BE2C (cell line): ENCODE results near the gene KIF9.

Experiments
- DNase-seq: peaks from one replicate; pipeline ENCODE4 v3.0.0-alpha.2; 2020
- H3K27me3 ChIP-seq: fragments of 250-450 bp; sonication (Bioruptor Pico); 2 replicates; pipeline ENCODE4 v1.5.1; 2020; ENCODE audit warnings: mild to moderate bottlenecking
- H3K36me3 ChIP-seq: fragments of 250-450 bp; sonication (Bioruptor Pico); 2 replicates; pipeline ENCODE4 v1.5.1; 2020; ENCODE audit warnings: mild to moderate bottlenecking
- H3K4me1 ChIP-seq: fragments of 250-450 bp; sonication (Bioruptor Pico); 2 replicates; pipeline ENCODE4 v1.5.1; 2020
- H3K4me3 ChIP-seq: 2 replicates; pipeline ENCODE4 v1.5.1; 2011; ENCODE audit warnings: low read depth, low read length
- H3K9me3 ChIP-seq: fragments of 250-450 bp; sonication (Bioruptor Pico); 2 replicates; pipeline ENCODE4 v1.5.1; 2020
- CTCF ChIP-seq: IDR thresholded peaks from 2 replicates; pipeline ENCODE4 v1.5.1; 2012; ENCODE audit warnings: mild to moderate bottlenecking, low read depth, low read length

KIF9 gene

GRCh38 chr3:47283193-47283537 lies 566 bp upstream of the KIF9 start:
- no peaks in the 10 kb centered on the region for H3K27me3 ChIP-seq
- DNase-seq, result no peak
- no peak for TF ChIP-seq CTCF

GRCh38 chr3:47280519-47280918 lies 2.1 kb downstream of the KIF9 start:
- Histone ChIP-seq H3K4me1 (no peaks in the 10 kb centered on the region), H3K4me3 (no peak overlapping the region), H3K9me3 (no peaks in the 10 kb centered on the region), H3K27me3 (no peaks in the 10 kb centered on the region), H3K36me3 (no peaks in the 10 kb centered on the region)
- no peak for DNase-seq
- no peak for TF ChIP-seq CTCF

More at GRCh38 chr3:47283193-47283537, 566 bp upstream of the KIF9 start:
- H3K9me3 ChIP-seq, result no peaks in the 10 kb centered on the region
- no peaks in the 10 kb centered on the region for H3K4me1 ChIP-seq
- no peaks in the 10 kb centered on the region for H3K36me3 ChIP-seq
- H3K4me3 ChIP-seq, result peak overlapping the region; percentile 75

- H3K9me3 ChIP-seq, result no peaks in the 10 kb centered on the region
- no peak overlapping the region for H3K4me3 ChIP-seq
- no peak for DNase-seq
- TF ChIP-seq CTCF, result no peak
- no peaks in the 10 kb centered on the region for H3K4me1 ChIP-seq
- H3K27me3 ChIP-seq, result no peaks in the 10 kb centered on the region
- no peaks in the 10 kb centered on the region for H3K36me3 ChIP-seq
Observed at GRCh38 chr3:47276558-47276957, 6.0 kb downstream of the KIF9 start.

- no peak for TF ChIP-seq CTCF
- Histone ChIP-seq H3K27me3 (no peaks in the 10 kb centered on the region), H3K4me3 (no peak overlapping the region), H3K9me3 (no peaks in the 10 kb centered on the region), H3K36me3 (no peaks in the 10 kb centered on the region), H3K4me1 (no peaks in the 10 kb centered on the region)
- DNase-seq, result no peak
Observed at GRCh38 chr3:47274652-47275051, 7.9 kb downstream of the KIF9 start.

GRCh38 chr3:47273564-47273963 lies 9.0 kb downstream of the KIF9 start:
- no peak for DNase-seq

GRCh38 chr3:47270526-47270925 lies 12.1 kb downstream of the KIF9 start:
- TF ChIP-seq CTCF, result no peak
- Histone ChIP-seq H3K4me1 (peaks cover 3% of the 10 kb centered on the region; the same call in 1 of the 2 replicates), H3K36me3 (no peaks in the 10 kb centered on the region), H3K9me3 (no peaks in the 10 kb centered on the region), H3K27me3 (no peaks in the 10 kb centered on the region), H3K4me3 (no peak overlapping the region)
- no peak for DNase-seq

More at GRCh38 chr3:47273564-47273963, 9.0 kb downstream of the KIF9 start:
- no peak overlapping the region for H3K4me3 ChIP-seq
- TF ChIP-seq CTCF, result no peak
- no peaks in the 10 kb centered on the region for H3K27me3 ChIP-seq
- H3K9me3 ChIP-seq, result no peaks in the 10 kb centered on the region
- no peaks in the 10 kb centered on the region for H3K36me3 ChIP-seq
- H3K4me1 ChIP-seq, result no peaks in the 10 kb centered on the region
